Stimulated activated CD8-positive, alpha-beta memory T cell treated with anti-CD3 and anti-CD28 coated beads, Interleukin-15, amount 100 ng/mL, for 4 hours (primary cell): ENCODE measurements around the gene ASMTL.
"Not testable (repeated sequence)": the region's sequence is repeated elsewhere in the genome, so short reads cannot be mapped to it uniquely, and the experiment has no call there.

ENCODE experiments used
- DNase-seq, 2 donors: peaks; one replicate each; pipeline ENCODE4 v3.0.0-alpha.2; 2020; ENCODE audit warnings: low read depth in 2 of 2

ASMTL gene, protein sequence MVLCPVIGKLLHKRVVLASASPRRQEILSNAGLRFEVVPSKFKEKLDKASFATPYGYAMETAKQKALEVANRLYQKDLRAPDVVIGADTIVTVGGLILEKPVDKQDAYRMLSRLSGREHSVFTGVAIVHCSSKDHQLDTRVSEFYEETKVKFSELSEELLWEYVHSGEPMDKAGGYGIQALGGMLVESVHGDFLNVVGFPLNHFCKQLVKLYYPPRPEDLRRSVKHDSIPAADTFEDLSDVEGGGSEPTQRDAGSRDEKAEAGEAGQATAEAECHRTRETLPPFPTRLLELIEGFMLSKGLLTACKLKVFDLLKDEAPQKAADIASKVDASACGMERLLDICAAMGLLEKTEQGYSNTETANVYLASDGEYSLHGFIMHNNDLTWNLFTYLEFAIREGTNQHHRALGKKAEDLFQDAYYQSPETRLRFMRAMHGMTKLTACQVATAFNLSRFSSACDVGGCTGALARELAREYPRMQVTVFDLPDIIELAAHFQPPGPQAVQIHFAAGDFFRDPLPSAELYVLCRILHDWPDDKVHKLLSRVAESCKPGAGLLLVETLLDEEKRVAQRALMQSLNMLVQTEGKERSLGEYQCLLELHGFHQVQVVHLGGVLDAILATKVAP

DNA sequence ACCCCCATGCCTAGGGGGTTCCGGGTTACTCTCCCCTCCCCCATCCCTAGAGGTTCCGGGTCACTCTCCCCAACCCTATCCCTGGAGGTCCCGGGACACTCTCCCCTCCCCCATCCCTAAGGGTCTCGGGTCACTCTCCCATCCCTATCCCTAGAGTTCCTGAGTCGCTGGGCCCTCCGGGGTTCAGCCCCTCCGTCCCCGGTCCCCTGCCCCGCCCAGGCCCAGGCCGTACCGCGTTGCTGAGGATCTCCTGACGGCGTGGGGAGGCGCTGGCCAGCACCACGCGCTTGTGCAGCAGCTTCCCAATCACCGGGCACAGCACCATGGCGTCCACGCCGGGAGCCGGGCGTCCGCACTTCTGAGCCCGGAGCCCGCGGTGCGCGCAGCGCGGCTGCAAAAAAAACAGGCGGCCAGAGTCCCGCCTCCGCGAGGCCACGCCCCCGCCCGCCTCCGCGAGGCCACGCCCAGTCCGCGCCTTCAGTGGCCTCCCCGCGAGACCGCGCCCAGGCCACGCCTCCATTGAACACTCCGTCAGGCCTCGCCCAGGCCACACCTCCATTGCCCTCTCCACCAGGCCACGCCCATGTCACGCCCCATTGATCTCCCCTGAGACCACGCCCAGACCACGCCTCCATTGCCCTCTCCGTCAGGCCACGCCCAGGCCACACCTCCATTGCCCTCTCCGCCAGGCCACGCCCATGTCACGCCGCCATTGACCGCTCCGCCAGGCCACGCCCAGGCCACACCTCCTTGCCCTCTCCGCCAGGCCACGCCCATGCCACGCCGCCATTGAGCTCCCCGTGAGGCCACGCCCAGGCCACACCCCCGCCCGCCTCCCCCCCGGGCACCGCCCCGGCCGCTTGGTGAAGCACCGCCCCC lies at the start of gene ASMTL:
TSS of gene ASMTL (minus strand) at position 394 of the 879 bp plus-strand sequence. CDS start at position 325, 69 bp downstream.
- DNase-seq: peak; percentile 100

DNA sequence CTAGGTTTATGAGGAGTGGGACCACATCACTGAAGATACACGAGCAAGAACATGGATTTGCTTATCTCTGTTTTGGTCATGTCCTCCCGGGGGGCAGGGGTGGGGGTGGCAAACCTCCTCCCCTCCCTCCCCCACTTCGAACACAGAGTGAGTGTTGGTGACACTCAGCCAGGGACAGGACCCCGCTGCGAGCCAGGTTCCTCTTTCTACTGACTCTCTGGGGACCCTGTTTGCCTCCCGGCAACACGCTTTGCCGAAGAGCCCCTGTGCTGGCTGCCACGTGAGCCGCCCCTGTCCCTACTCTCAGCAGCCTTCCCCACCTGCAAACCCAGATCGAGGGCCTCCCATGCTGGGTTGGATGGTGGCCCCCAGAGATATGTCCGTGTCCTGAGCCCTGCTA lies 49.5 kb upstream of the ASMTL start:
- no peak for DNase-seq

DNA sequence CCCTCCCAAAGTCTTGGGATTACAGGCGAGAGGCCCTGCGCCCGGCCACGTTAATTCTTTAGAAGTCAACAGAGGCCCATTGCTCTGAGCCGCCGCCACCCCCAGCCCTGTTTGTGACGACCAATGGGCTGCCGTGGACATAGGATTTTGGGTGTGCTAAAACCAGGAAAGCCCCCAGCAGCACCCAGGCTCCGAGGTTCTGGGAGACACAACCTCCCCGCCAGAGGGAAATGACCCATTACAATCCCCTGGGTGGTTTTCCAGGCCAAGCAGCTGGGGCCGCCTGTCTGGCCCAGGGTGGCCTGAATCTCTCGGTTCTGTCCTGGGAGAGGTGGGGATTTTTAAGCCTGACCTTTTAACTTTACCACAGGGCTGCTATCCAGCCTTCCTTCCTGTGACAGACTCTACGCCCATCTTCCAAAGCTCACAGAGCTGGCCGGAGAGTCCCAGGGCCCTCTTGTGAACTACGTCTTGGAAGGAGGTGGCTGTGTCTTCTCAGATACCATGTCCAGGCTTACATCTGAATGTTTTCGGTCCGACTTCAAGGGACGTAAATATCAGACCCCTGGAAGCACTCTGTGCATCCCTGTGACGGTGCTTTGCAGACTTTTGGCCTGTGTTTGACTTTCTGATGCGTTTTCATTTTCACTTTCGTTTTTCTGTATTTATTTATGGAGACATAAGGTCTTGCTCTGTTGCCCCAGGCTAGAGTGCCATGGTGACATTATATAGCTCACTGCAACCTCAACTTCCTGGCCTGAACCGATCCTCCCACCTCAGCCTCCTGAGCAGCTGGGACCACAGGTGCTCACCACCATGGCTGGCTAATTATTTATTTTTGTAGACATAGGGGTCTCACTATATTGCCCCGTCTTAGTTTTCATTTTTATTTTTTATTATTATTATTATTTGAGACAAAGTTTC lies 48.3 kb upstream of the ASMTL start:
- DNase-seq: no peak

DNA sequence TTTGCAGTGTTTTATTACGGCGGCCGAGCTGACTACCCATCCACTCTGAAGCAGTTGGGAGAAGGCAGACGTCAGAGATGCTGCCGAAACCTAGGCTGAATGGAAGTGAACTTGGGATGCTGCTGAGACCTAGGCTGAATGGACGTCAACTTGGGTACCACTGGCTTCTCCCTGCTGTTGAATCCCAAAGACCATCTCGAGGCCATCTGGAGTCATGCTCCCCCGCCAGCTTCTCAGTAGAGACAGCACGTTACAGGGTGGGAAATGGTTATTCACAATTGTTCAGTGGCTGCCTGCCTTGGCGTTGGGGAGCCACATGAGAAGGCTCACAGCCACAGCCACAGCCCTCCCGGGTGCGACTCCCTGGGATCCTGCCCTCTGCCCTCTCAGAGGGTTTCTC lies 43.4 kb upstream of the ASMTL start:
- no peak for DNase-seq

DNA sequence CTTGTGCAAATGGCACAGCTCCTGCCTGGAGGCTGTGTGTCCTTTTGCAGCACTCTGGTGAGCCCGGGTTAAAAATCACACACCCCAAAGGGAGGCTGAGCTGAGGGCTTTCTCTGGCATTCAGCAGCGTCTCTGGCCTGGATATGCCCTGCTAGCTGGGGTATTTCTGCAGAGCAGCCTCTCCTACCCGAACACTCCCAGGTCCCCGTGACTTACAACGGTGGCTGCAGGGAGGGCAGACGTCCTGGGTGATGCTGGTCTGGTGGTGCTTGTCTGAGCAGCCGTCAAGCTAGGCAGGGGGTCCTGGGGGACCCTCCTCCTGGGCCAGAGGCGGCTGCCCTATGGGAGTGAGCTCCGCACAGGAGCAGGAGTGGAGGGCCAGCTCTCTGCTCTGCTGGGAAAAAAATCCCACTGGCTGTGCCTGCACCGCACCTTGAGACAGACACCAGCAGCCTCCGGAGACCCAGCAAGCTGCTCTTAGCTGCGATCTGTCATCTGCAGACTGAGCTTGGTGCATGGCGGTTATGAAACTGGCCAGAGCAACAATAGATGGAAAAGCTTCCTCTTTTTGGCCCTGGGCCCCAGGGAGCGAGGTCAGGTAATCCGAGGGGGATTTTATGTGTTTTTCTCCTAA lies 41.3 kb upstream of the ASMTL start:
- DNase-seq: no peak

DNA sequence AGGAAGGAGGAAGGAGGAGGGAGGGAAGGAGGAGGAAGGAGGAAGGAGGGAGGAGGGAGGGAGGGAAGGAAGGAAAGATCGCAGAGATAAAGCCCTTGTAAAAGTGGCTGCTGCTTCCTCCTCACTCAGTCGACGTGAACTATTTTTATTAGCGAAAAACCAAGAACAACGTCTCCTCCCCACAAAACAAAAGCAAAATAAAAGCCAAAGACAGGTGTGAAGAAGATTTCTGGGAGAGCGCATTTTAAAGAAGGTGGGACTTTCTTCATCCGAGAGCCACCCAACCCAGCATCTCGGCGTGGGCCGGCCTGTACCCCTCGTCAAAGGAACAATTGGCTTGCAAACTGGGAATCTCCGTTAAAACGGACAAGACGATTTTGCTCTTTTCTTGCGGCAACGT lies 40.7 kb upstream of the ASMTL start:
- DNase-seq: no peak

DNA sequence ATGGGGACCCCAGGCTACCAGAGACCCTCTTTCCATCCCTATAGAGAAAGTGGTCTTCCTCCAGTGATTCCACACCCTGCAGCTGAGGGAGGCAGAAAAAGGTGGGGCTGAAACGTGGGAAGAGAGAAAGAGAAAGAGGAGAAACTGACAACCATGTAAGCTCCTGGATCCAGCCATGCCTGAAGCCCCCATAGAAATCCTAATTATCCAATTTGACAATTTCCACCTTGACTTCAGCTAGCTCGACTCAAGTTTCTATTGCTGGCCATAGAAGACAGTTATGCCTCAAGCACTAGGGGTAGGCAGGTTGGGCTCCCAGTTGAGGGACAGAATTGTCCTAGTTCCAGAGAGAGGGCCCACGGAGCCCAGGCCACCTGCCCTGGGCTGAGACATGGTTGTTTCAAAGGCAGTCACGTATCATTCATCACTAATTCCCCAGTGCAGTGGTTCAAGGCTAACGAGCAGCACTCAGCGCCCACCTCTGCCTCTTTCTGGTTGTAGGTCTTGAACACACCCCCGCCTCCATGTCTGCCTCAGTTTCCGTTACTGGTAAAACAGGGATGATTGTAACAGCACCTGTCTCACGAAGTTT lies 39.8 kb upstream of the ASMTL start:
- DNase-seq: no peak

DNA sequence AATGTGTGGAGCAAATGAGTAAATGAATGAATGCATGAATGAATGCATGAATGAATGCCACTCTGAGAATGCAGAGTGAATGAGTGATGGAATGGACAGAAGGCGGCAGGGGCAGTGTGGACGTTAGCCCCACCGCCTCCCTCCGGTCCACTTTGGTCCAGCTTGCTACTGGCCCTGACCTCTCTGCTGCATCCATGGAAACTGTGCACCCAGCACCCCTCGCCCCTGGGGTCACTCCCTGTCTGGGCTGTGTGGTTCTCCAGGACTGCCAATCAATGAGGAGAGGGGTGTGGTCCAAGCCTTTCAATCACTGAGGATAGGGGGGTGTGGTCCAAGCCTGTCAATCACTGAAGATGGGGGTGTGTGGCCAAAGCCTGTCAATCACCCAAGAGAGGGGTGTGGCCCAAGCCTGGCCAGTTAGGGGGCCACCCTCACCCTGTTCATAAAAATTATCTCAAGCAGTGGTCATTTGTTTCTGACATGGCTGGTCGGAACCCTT lies 39.2 kb upstream of the ASMTL start:
- no peak for DNase-seq

DNA sequence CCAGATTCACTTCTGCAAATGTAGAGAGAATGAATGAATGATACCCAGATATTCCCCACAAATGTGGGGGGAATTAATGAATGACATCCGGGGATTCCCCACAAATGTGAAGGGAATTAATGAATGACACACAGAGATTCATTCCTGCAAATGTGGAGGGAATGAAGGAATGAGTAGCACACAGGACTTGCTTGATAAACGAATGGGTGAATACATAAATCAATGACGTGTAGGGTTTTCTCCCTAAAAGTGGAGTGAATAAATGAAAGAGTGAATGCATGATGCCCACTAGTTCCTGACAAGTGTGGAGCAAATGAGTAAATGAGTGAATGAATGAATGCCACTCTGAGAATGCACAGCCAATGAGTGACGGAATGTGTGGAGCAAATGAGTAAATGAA lies 38.5 kb upstream of the ASMTL start:
- DNase-seq: not testable (repeated sequence)

DNA sequence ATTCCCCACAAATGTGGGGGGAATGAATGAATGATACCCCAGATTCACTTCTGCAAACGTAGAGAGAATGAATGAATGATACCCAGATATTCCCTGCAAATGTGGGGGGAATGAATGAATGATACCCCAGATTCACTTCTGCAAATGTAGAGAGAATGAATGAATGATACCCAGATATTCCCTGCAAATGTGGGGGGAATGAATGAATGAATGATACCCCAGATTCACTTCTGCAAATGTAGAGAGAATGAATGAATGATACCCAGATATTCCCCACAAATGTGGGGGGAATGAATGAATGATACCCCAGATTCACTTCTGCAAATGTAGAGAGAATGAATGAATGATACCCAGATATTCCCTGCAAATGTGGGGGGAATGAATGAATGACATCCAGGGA lies 38.0 kb upstream of the ASMTL start:
- not testable (repeated sequence) for DNase-seq

DNA sequence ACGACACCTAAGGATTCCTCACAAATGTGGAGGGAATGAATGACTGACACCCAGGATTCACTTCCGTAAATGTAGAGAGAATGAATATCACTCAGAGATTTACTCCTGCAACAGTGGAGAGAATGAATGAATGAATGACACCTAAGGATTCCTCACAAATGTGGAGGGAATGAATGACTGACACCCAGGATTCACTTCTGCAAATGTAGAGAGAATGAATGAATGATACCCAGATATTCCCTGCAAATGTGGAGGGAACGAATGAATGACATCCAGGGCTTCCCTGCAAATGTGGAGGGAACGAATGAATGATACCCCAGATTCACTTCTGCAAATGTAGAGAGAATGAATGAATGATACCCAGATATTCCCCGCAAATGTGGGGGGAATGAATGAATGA lies 36.6 kb upstream of the ASMTL start:
- DNase-seq: not testable (repeated sequence)

DNA sequence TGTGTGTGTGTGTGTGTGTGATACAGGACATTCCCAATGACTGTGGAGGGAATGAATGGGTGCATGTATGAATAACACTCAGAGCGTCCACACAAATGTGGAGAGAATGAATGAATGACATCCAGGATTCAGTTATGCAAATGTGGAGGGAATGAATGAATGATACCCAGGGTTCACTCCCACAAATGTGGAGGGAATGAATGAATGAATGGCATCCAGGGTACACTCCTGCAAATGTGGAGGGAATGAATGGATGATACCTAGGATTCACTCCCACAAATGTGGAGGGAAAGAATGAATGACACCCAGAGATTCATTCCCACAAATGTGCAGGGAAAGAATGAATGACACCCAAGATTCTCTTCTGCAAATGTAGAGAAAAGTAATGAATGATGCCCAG lies 36.0 kb upstream of the ASMTL start:
- no peak for DNase-seq

DNA sequence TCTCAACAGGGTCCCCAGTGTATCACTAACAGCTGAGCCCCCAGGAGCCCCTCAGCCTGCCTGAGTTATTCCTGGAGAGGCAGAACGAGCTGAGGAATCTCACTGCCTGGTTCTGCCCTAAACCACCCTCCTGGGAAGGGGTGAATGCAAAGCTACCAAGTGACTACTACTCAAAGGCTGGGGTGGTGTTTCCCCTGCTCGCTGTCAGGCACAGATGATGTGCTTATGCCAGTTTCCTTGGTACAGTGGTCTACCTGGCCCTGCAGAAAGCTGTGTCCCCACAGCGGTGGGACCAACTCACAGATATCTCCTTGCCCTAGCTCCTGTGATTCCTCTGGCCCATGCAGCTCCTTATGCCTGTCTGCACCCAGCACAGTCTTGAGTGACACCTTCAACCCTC lies 35.4 kb upstream of the ASMTL start:
- no peak for DNase-seq

DNA sequence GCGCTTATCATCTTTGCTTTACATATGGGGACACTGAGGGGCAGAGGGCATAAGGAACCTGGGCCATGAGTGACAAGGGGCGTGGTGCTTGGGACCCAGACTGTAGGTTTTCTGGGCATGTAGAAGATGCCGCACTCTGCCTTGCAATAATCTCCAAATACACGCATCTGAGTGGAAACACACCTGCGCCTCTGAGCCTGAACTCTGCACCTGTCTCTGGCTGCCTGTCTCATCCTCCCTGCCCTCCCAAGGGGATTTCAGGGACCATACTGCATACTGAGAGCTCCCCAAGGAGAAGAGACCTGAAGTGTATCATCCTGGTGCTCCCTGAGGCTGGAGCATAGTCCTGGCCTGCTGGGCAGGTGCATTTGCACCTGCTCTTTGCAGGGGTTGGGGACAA lies 34.7 kb upstream of the ASMTL start:
- DNase-seq: no peak

DNA sequence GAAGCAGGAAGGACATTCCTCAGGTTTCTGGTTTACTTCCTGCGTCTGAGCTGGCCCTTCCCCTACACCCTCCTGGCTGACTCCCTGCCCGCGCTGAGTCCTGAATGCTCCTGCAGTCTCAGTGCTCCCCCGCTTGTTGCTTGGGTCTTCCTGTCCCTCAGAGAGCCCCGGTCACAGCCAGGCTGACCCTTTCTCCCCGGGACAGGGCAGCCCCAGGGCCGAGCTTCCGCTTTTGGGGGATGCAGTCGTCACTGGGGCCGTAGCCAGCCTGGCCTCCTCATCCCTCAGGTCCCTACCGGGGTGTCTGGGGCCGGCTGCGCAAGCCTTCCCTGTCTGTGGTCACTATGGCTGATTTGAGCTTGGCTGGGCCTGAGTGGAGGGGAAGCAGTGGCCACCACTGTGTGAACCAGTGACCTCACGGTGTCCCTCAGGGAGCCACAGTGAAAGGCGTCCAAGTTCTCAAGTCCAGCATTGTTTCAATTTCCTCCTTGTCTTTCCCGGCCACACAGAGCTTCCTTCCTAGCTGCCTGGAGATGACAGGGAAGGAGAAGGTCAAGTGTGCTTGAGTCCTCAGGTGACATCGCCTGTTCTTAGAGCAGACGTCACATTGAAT lies 34.1 kb upstream of the ASMTL start:
- DNase-seq: no peak

DNA sequence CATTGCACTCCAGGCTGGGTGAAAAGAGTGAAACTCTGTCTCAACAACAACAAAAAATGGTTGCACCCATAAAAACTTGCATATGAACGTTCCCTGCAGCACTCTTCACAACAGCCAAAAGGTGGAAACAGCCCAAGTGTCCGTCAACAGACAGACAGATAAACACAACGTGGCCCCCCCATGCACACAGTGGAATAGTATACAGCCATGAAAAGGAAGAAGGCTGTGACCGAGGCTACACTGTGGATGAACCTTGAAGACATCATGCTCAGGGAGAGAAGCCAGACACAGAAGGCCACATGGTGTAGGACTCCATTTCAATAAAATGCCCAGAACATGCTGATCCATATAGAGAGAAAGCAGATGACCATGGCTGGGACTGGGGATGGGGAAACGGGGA lies 33.5 kb upstream of the ASMTL start:
- no peak for DNase-seq

DNA sequence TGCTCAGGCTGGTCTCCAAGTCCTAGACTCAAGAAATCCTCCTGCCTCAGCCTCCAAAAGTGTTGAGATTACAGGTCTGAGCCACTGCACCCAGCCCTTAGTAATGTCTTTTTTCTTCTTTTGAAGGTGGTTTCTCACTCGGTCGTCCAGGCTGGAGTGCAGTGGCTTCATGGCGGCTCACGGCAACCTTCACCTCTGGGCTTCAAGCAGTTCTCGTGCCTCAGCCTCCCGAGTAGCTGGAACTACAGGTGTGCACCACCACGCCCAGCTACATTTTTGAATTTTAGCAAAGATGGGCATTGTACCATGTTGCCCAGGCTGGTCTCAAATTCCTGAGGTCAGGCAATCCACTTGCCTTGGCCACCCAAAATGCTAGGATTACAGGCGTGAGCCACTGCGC lies 32.3 kb upstream of the ASMTL start:
- DNase-seq: no peak

DNA sequence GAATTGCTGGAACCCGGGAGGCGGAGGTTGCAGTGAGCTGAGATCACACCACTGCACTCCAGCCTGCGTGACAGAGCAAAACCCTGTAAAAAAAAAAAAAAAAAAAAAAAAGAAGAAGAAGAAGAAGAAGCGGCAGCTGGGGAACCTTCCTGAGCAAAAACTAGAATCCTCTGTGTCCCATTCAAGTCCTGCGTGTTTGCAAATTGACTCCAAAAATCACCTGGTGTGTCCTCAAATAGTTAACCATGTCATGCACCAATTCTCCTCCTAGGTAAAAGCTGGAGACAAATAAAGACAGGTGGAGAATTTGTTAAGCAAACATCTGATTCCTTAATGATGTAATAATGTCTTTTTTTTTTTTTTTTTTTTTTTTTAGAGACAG lies 31.9 kb upstream of the ASMTL start:
- no peak for DNase-seq

DNA sequence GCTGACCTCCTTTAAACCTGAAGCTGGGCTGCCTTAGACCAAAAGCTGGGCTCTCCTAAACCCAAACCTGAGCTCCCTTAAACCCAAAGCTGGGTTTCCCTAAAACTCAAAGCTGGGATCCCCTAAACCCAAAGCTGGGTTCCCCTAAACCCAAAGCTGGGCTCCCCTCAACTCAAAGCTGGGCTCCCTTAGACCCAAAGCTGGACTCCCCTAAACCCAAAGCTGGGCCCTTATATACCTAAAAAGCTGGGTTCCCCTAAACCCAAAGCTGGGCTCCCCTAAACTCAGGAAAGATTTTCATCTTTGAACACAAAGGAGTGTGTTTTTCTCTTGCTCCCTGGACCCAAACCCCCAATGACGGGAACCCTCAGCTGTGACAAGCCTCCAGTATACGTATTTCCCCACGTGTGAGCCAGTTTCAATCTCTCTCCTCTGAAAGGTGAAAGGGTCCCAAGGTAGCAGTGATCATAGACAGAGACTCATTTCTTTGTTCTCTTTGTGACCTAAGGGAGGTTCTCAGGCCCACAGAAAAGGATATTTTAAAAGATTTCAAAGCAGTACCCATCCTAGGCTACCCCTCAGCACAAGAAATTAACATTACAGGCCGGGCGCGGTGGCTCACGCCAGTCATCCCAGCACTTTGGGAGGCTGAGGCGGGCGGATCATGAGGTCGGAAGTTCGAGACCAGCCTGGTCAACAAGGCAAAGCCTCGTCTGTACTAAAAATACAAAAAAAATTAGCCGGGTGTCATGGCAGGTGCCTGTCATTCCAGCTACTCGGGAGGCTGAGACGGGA lies 31.3 kb upstream of the ASMTL start:
- DNase-seq: no peak
